ENCODE results near the gene GZMB.

DNA sequence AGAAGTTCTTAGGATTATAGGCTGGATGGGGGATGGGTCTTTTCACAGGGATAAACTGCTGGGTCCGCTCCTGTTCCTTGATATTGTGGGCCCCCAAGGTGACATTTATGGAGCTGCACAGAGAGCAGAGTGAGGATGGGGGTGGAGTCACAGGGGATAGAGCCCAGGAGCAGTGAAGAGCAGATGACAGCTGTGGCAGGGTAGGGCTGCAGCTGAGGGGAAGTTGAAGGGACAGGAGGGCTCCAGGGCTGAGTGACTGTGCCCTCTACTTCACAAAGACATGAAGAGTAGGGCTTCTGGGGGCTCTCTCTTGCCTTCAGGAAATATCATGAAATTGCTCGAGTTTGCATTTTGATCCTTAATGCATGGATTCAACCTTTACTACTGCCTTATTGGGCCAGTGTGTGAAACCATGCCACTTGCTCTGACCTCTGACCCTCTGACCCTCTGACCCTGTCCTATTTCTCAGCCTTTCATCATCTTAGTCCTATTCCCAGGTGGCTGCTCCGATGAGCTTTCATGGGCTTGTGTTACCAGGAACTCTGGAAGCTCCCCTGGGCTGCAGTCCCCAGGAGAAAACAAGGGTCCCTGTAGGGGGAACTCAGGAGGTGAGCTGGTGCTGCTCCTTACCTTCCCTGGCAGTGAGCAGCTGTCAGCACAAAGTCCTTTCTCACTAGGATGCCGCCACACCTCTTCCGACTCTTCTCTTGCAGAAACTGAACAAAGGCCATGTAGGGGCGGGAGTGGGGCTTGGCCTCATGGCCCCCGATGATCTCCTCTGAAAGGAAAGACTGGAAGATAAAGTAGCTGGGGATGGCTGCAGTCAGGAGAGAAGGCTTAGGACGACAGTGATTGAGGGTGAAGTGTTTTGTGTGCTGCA is 26.1 kb downstream of the GZMB start:
- TF ChIP-seq CTCF (IDR thresholded peaks at IDR 0.05; ENCODE audit: poor library complexity, severe bottlenecking) = no peak
- no peak for TF ChIP-seq POLR2AphosphoS5 (IDR thresholded peaks at IDR 0.05)
- TF ChIP-seq TAF1 (IDR thresholded peaks at IDR 0.05; ENCODE audit: low read depth) = no peak
- no peak for TF ChIP-seq EZH2 (IDR thresholded peaks at IDR 0.05; ENCODE audit: borderline replicate concordance, insufficient read depth, low read length, poor library complexity, severe bottlenecking)

Measured in neural cell (in vitro differentiated cells).